Hepatocyte (in vitro differentiated cells): Measurements from ENCODE around the gene SRSF10. TPM values are rescaled to one million over a fixed set of nuclear protein-coding genes. Genes with fewer than 3 reads are reported as not detected.

Experiments
- DNase-seq: peaks from one replicate; pipeline ENCODE4 v3.0.0-alpha.2; 2016; ENCODE audit warnings: low spot score
- H2AFZ ChIP-seq: fragments of 200-600 bp; sonication (generic); 2 replicates; pipeline ENCODE4 v1.6.0; 2016; ENCODE audit warnings: antibody characterized with exemption, mild to moderate bottlenecking
- H3K27ac ChIP-seq: fragments of 200-600 bp; sonication (generic); 2 replicates; pipeline ENCODE4 v1.5.1; 2016; ENCODE audit warnings: mild to moderate bottlenecking
- H3K27me3 ChIP-seq: fragments of 200-600 bp; sonication (generic); 2 replicates; pipeline ENCODE4 v1.6.1; 2016
- H3K36me3 ChIP-seq: fragments of 200-600 bp; sonication (generic); replicated peaks from 2 replicates; pipeline ENCODE4 v1.5.1; 2016; ENCODE audit warnings: low read depth; ENCODE audit not compliant: insufficient read depth
- H3K4me1 ChIP-seq: fragments of 200-600 bp; sonication (generic); 2 replicates; pipeline ENCODE4 v1.5.1; 2016; ENCODE audit warnings: mild to moderate bottlenecking, moderate library complexity; ENCODE audit not compliant: insufficient read depth
- H3K4me2 ChIP-seq: fragments of 200-600 bp; sonication (generic); 2 replicates; pipeline ENCODE4 v1.6.0; 2016
- H3K4me3 ChIP-seq: fragments of 200-600 bp; sonication (generic); 2 replicates; pipeline ENCODE4 v1.5.1; 2016; ENCODE audit warnings: mild to moderate bottlenecking
- H3K79me2 ChIP-seq: fragments of 200-600 bp; sonication (generic); 2 replicates; pipeline ENCODE4 v1.6.0; 2017; ENCODE audit warnings: mild to moderate bottlenecking
- H3K9me2 ChIP-seq: fragments of 200-600 bp; sonication (generic); replicated peaks from 2 replicates; pipeline ENCODE4 v1.6.0; 2017; ENCODE audit warnings: mild to moderate bottlenecking; ENCODE audit not compliant: insufficient read depth
- H3K9me3 ChIP-seq: fragments of 200-600 bp; sonication (generic); 2 replicates; pipeline ENCODE4 v1.5.1; 2016; ENCODE audit warnings: low read depth, mild to moderate bottlenecking
- H4K20me1 ChIP-seq: fragments of 200-600 bp; sonication (generic); 2 replicates; pipeline ENCODE4 v1.6.0; 2016; ENCODE audit warnings: mild to moderate bottlenecking; ENCODE audit not compliant: insufficient read depth, poor library complexity, severe bottlenecking
- CTCF ChIP-seq: fragments of 200-600 bp; sonication (generic); IDR thresholded peaks from 2 replicates; pipeline ENCODE4 v1.5.1; 2016; ENCODE audit warnings: antibody characterized with exemption, mild to moderate bottlenecking; ENCODE audit not compliant: poor library complexity
- EZH2 ChIP-seq: fragments of 200-600 bp; sonication (generic); IDR thresholded peaks from 2 replicates; pipeline ENCODE4 v1.6.1; 2016; ENCODE audit warnings: antibody characterized with exemption, mild to moderate bottlenecking, borderline replicate concordance
- EZH2phosphoT487 ChIP-seq: fragments of 200-600 bp; sonication (generic); IDR thresholded peaks from one replicate; pipeline ENCODE4 v1.6.1; 2018; ENCODE audit warnings: antibody characterized with exemption, mild to moderate bottlenecking, low read depth, moderate library complexity; ENCODE audit not compliant: unreplicated experiment, severe bottlenecking
- WGBS: methylation state at CpG from one replicate; pipeline ENCODE4 v1.1.6; 2016; ENCODE audit warnings: low lambda C conversion rate; ENCODE audit errors: missing lambda C conversion rate; 5-methylcytosine and 5-hydroxymethylcytosine counted together
- polyA plus RNA-seq: library from polyadenylated mRNA; unstranded; fragments of >200 nt; fragmentation: Nextera tagmentation; extraction: Ambion mirVana; gene quantifications from 2 replicates; pipeline ENCODE4 v1.2.1, GENCODE V29; 2016
- total RNA-seq: library from RNA; depleted of rRNA; stranded (reverse); fragments of >200 nt; gene quantifications from 2 replicates; pipeline ENCODE4 v1.2.3, GENCODE V29; 2014

Gene SRSF10
- total and polyA plus RNA-seq, 2 experiments from 2014 or later: 113 to 125 TPM

DNA sequence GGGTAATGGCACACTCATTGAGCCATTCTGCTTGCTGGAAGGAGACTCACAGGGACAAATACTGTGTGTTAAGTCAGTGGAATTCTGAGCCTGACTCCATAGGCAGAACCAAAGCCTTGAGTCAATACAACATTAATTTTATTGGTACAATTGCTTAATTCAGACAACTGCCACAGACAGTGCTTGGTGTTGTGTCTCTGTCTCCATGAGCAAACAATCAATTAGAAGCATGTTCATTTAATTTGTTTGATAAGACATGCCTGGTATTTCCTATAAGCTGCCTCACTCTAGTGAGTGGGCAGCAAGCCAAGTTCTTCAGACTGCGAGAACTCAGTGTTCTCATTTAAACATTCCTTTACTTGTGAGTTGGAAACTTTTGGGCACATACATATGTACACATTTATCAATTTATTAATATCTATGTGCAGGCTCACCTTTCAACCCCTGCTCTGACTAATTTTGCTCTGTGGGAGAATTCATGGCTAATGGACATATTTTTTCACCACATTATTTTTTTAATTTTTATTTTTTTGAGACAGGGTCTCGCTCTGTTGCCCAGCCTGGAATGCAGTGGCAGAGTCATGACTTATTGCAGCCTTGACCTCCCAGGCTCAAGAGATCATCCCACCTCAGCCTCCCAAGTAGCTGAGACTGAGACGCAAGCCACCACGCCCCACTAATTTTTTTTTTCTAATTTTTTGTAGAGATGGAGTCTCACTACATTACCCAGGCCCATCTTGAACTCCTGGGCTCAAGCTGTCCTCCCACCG is 4.5 kb upstream of the SRSF10 start:
- Histone ChIP-seq H3K4me2 (peak overlapping the region; percentile 4), H3K27me3 (no peaks in the 10 kb centered on the region), H3K9me3 (no peaks in the 10 kb centered on the region), H4K20me1 (peaks cover under 1% of the 10 kb centered on the region), H3K9me2 (no peaks in the 10 kb centered on the region), H3K27ac (peak overlapping the region; percentile 59), H3K4me3 (no peak overlapping the region), H3K36me3 (no peaks in the 10 kb centered on the region), H3K4me1 (peaks cover 19% of the 10 kb centered on the region), H3K79me2 (peaks cover 4% of the 10 kb centered on the region), H2AFZ (peak overlapping the region; percentile 0)
- WGBS: 71% methylated on average over 5 of the region's 5 CpGs
- peak; percentile 60 for DNase-seq
- TF ChIP-seq CTCF (no peak), EZH2phosphoT487 (no peak), EZH2 (no peak)

DNA sequence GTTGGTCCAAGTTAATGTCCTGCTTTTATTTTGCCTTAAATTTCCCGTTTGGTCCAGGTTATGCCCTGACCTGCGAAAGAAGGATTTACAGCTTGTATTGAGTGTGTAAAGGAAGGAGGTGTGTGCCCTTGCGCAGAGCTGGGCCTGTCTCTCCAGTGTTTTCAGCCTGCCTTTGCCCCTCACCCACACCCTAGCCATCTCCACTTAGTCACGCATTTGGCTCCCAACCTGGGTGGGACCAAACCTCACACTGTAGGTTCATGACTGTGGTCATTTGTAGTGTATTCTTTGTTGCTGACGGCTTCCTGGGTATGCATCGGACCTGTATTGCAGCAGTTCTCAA is 572 bp upstream of the SRSF10 start:
- Histone ChIP-seq H3K4me2 (peak overlapping the region; percentile 81), H3K4me3 (peak overlapping the region; percentile 9), H3K27me3 (no peaks in the 10 kb centered on the region), H2AFZ (peak overlapping the region; percentile 97), H3K9me2 (no peaks in the 10 kb centered on the region), H3K79me2 (peaks cover 43% of the 10 kb centered on the region), H4K20me1 (peaks cover 39% of the 10 kb centered on the region), H3K4me1 (peaks cover 42% of the 10 kb centered on the region), H3K27ac (peak overlapping the region; percentile 96), H3K9me3 (no peaks in the 10 kb centered on the region), H3K36me3 (no peaks in the 10 kb centered on the region)
- 57% methylated on average over 6 of the region's 6 CpGs for WGBS
- peak; percentile 43 for DNase-seq
- TF ChIP-seq CTCF (no peak), EZH2phosphoT487 (no peak), EZH2 (no peak)

DNA sequence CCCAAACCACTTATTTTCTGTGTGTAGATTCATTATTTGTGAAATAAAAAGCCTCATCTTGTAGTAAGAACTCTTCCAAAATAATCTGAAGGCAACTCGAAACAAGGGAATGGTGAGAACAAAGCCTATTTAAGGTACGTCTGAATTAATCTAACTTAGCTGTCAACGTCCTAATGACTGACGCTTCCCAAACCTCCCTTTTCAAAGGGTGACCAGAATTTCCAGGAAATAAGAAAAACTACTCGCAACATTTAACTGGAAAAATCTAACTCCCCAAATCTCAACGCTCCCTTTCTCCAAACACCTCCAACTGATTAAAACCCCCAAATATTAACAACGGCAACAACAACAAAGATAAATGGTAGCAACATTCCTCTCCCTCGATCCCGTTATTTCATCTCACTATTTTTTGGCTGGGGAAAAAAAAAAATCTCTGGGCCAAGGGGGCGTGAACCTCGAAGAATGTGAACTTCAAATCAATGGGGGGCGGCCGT is 693 bp downstream of the SRSF10 start:
- peak overlapping the region; percentile 86 for H3K4me2 ChIP-seq
- H2AFZ ChIP-seq: peak overlapping the region; percentile 39
- H3K9me3 ChIP-seq: no peaks in the 10 kb centered on the region
- DNase-seq: no peak
- peaks cover 36% of the 10 kb centered on the region for H3K4me1 ChIP-seq
- peaks cover 51% of the 10 kb centered on the region for H4K20me1 ChIP-seq
- no peaks in the 10 kb centered on the region for H3K36me3 ChIP-seq
- peak overlapping the region; percentile 62 for H3K4me3 ChIP-seq
- WGBS: 1% methylated on average over 13 of the region's 13 CpGs
- no peak for TF ChIP-seq CTCF
- TF ChIP-seq EZH2: no peak
- no peak for TF ChIP-seq EZH2phosphoT487
- H3K9me2 ChIP-seq: no peaks in the 10 kb centered on the region
- no peaks in the 10 kb centered on the region for H3K27me3 ChIP-seq
- H3K27ac ChIP-seq: peak overlapping the region; percentile 98
- peaks cover 56% of the 10 kb centered on the region for H3K79me2 ChIP-seq
